ENCODE measurements around the gene MPST. TPM values are rescaled to one million over a fixed set of nuclear protein-coding genes. Genes with fewer than 3 reads are reported as not detected.

The MPST gene
- total RNA-seq, 2 experiments from 2014 or later, result 61.8 to 124 TPM

DNA sequence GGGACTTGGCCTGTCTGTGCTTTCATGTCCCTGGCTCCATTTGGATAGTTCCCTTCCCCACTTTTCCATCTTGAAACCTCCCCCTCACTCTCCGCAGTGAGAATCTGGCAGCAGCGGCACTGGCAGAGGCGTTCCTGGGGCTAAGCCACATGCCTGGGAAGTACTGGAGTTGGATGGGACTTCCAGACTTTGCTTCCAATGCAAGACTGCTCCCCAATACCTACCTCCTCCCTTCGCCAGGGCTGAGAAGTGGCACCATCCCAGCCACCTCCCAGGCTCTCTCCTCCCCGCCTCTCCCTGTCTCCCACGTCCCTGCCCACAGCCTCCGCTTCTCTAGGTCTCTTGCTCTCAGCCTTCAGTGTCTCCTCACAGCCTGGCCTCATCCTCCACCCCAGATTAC, 16.9 kb upstream of the MPST start:
- Histone ChIP-seq H3K79me2 (ENCODE audit: insufficient read depth, low read depth, low read length) (no peaks in the 10 kb centered on the region), H2AFZ (ENCODE audit: low read length) (no peak overlapping the region), H4K20me1 (ENCODE audit: insufficient read depth, low read length) (no peaks in the 10 kb centered on the region), H3K27ac (ENCODE audit: low read depth, low read length, poor library complexity, severe bottlenecking) (no peak overlapping the region), H3K36me3 (ENCODE audit: insufficient read depth, low read length) (no peaks in the 10 kb centered on the region), H3K9me2 (ENCODE audit: insufficient read depth, low read length) (no peaks in the 10 kb centered on the region), H3K4me2 (ENCODE audit: low read length) (no peak overlapping the region), H3K4me3 (ENCODE audit: low read depth, low read length, poor library complexity, severe bottlenecking) (no peak overlapping the region), H3K4me1 (ENCODE audit: insufficient read depth, low read length, poor library complexity, severe bottlenecking) (no peaks in the 10 kb centered on the region), H3K9me3 (ENCODE audit: low read length) (no peaks in the 10 kb centered on the region)
- intact Hi-C loops (cut with micrococcal nuclease; ENCODE audit: unreplicated experiment), result no loop called here
- no TSS peak for BruUV-seq (replicated peaks)
- no peak for TF ChIP-seq CTCF (conservative IDR thresholded peaks at IDR 0.05; ENCODE audit: low read length)
- TF ChIP-seq EZH2phosphoT487 (IDR thresholded peaks at IDR 0.05; ENCODE audit: borderline replicate concordance, low read depth, low read length), result no peak
- POLR2A ChIA-PET, result no interaction called here
- CTCF ChIA-PET (ENCODE audit: unreplicated experiment), result no interaction called here
- DNase-seq (ENCODE audit: low spot score), result no peak

- intact Hi-C loops (cut with micrococcal nuclease; ENCODE audit: unreplicated experiment), result no loop called here
Measured at GRCh38 chr22:37007651-37008050, 11.9 kb upstream of the MPST start.

DNA sequence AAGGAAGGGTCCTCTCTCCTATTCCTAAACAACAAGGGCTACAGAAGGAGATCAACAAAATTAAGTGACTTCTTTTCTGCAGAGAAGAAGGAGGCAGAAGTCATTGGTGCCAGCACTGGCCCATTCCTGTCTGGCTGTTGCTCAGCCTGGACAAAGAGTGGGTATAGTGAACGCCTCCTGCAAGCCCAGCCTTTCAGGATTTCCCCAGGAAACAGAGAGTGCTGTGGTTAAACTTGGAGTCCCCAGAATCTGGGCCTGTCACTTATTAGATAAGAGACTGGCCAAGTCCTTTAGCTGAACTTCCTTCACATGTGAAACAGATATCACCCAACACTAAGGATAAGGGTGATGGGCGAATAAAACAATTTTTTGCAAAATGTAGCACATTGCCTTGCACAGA, 11.2 kb upstream of the MPST start:
- DNase-seq (ENCODE audit: low spot score), result no peak
- H3K9me2 ChIP-seq (ENCODE audit: insufficient read depth, low read length), result no peaks in the 10 kb centered on the region
- no peak overlapping the region for H3K27ac ChIP-seq (ENCODE audit: low read depth, low read length, poor library complexity, severe bottlenecking)
- no peak overlapping the region for H3K4me2 ChIP-seq (ENCODE audit: low read length)
- POLR2A ChIA-PET, result no interaction called here
- no peak for TF ChIP-seq CTCF (conservative IDR thresholded peaks at IDR 0.05; ENCODE audit: low read length)
- no peak for TF ChIP-seq EZH2phosphoT487 (IDR thresholded peaks at IDR 0.05; ENCODE audit: borderline replicate concordance, low read depth, low read length)
- BruUV-seq (replicated peaks), result no TSS peak
- no peaks in the 10 kb centered on the region for H3K79me2 ChIP-seq (ENCODE audit: insufficient read depth, low read depth, low read length)
- intact Hi-C loops (cut with micrococcal nuclease; ENCODE audit: unreplicated experiment), result no loop called here
- H3K9me3 ChIP-seq (ENCODE audit: low read length), result no peaks in the 10 kb centered on the region
- CTCF ChIA-PET (ENCODE audit: unreplicated experiment), result no interaction called here
- H3K4me3 ChIP-seq (ENCODE audit: low read depth, low read length, poor library complexity, severe bottlenecking), result no peak overlapping the region
- H3K4me1 ChIP-seq (ENCODE audit: insufficient read depth, low read length, poor library complexity, severe bottlenecking), result no peaks in the 10 kb centered on the region
- no peaks in the 10 kb centered on the region for H3K36me3 ChIP-seq (ENCODE audit: insufficient read depth, low read length)
- H4K20me1 ChIP-seq (ENCODE audit: insufficient read depth, low read length), result no peaks in the 10 kb centered on the region
- H2AFZ ChIP-seq (ENCODE audit: low read length), result no peak overlapping the region

More at GRCh38 chr22:37007651-37008050, 11.9 kb upstream of the MPST start:
- Histone ChIP-seq H2AFZ (ENCODE audit: low read length) (no peak overlapping the region), H3K79me2 (ENCODE audit: insufficient read depth, low read depth, low read length) (no peaks in the 10 kb centered on the region), H4K20me1 (ENCODE audit: insufficient read depth, low read length) (no peaks in the 10 kb centered on the region), H3K4me3 (ENCODE audit: low read depth, low read length, poor library complexity, severe bottlenecking) (no peak overlapping the region), H3K9me2 (ENCODE audit: insufficient read depth, low read length) (no peaks in the 10 kb centered on the region), H3K36me3 (ENCODE audit: insufficient read depth, low read length) (no peaks in the 10 kb centered on the region), H3K27ac (ENCODE audit: low read depth, low read length, poor library complexity, severe bottlenecking) (no peak overlapping the region), H3K9me3 (ENCODE audit: low read length) (no peaks in the 10 kb centered on the region), H3K4me1 (ENCODE audit: insufficient read depth, low read length, poor library complexity, severe bottlenecking) (no peaks in the 10 kb centered on the region), H3K4me2 (ENCODE audit: low read length) (no peak overlapping the region)
- no peak for DNase-seq (ENCODE audit: low spot score)
- no TSS peak for BruUV-seq (replicated peaks)
- POLR2A ChIA-PET, result no interaction called here
- no peak for TF ChIP-seq CTCF (conservative IDR thresholded peaks at IDR 0.05; ENCODE audit: low read length)
- TF ChIP-seq EZH2phosphoT487 (IDR thresholded peaks at IDR 0.05; ENCODE audit: borderline replicate concordance, low read depth, low read length), result no peak
- CTCF ChIA-PET (ENCODE audit: unreplicated experiment), result no interaction called here
